Liver (tissue), 9 donors: Measurements from ENCODE around the gene USP49. TPM values are rescaled to one million over a fixed set of nuclear protein-coding genes. Genes with fewer than 3 reads are reported as not detected.

ENCODE experiments used
- DNase-seq: peaks from one replicate; pipeline ENCODE4 v3.0.0-alpha.2; 2017; ENCODE audit warnings: low spot score
- H3K27ac ChIP-seq, 2 donors: one replicate each; pipeline ENCODE4 v1.7.0; 2013; ENCODE audit warnings: inconsistent platforms in 2 of 2, low read length in 2 of 2, control low read depth in 1 of 2, low read depth in 1 of 2, mild to moderate bottlenecking in 1 of 2
- H3K27me3 ChIP-seq, 4 donors: one replicate each; pipeline versions ENCODE4 v1.6.1 to v1.7.0; 2013; ENCODE audit warnings: low read length in 3 of 4, inconsistent platforms in 1 of 4, mild to moderate bottlenecking in 1 of 4, moderate library complexity in 1 of 4; ENCODE audit not compliant: control insufficient read depth in 4 of 4, insufficient read depth in 4 of 4
- H3K36me3 ChIP-seq, 4 donors: one replicate each; pipeline versions ENCODE4 v1.6.1 to v1.7.0; 2013; ENCODE audit warnings: low read length in 3 of 4, mild to moderate bottlenecking in 3 of 4, low read depth in 1 of 4, moderate library complexity in 1 of 4; ENCODE audit not compliant: control insufficient read depth in 4 of 4, insufficient read depth in 3 of 4
- H3K4me1 ChIP-seq, 4 donors: one replicate each; pipeline versions ENCODE4 v1.6.1 to v1.7.0; 2013; ENCODE audit warnings: low read length in 3 of 4, mild to moderate bottlenecking in 3 of 4, moderate library complexity in 1 of 4; ENCODE audit not compliant: control insufficient read depth in 4 of 4, insufficient read depth in 4 of 4
- H3K4me3 ChIP-seq, 3 donors: one replicate each; pipeline versions ENCODE4 v1.6.1 to v1.7.0; 2013; ENCODE audit warnings: low read length in 3 of 3, control low read depth in 1 of 3, low read depth in 1 of 3, mild to moderate bottlenecking in 1 of 3
- H3K9ac ChIP-seq, 2 donors: one replicate each; pipeline ENCODE4 v1.7.0; 2013; ENCODE audit warnings: low read length in 2 of 2, mild to moderate bottlenecking in 2 of 2, moderate library complexity in 2 of 2, control low read depth in 1 of 2, low read depth in 1 of 2
- H3K9me3 ChIP-seq, 4 donors: one replicate each; pipeline versions ENCODE4 v1.6.1 to v1.7.0; 2013; ENCODE audit warnings: low read length in 3 of 4; ENCODE audit not compliant: control insufficient read depth in 4 of 4
- ATF3 ChIP-seq: IDR thresholded peaks from 2 replicates; pipeline ENCODE4 v1.6.1; 2016; ENCODE audit warnings: antibody characterized with exemption
- CTCF ChIP-seq: fragments of 150-350 bp; IDR thresholded peaks from 2 replicates; pipeline ENCODE4 v1.5.1; 2017; ENCODE audit warnings: improper control_type of control experiment, low read depth, low read length; ENCODE audit not compliant: missing input control
- EGR1 ChIP-seq, 2 donors: IDR thresholded peaks; 2 replicates each; pipeline ENCODE4 v1.6.1; 2016 to 2018; ENCODE audit warnings: antibody characterized with exemption in 2 of 2, low read depth in 2 of 2
- FOXA1 ChIP-seq: IDR thresholded peaks from 2 replicates; pipeline ENCODE4 v1.6.1; 2016; ENCODE audit warnings: antibody characterized with exemption
- FOXA2 ChIP-seq: IDR thresholded peaks from 2 replicates; pipeline ENCODE4 v1.6.1; 2016; ENCODE audit warnings: antibody characterized with exemption
- GABPA ChIP-seq, 2 donors: IDR thresholded peaks in 1 of 2; conservative IDR thresholded peaks in 1 of 2; 2 replicates each; pipeline ENCODE4 v1.6.1; 2016; ENCODE audit warnings: antibody characterized with exemption in 2 of 2, mild to moderate bottlenecking in 1 of 2, moderate library complexity in 1 of 2
- HNF4G ChIP-seq: IDR thresholded peaks from 2 replicates; pipeline ENCODE4 v1.6.1; 2016; ENCODE audit warnings: antibody characterized with exemption
- JUND ChIP-seq, 2 donors: IDR thresholded peaks; 2 replicates each; pipeline ENCODE4 v1.6.1; 2016; ENCODE audit warnings: antibody characterized with exemption in 2 of 2
- NR2F2 ChIP-seq: IDR thresholded peaks from 2 replicates; pipeline ENCODE4 v1.6.1; 2016; ENCODE audit warnings: antibody characterized with exemption
- RAD21 ChIP-seq, 2 donors: IDR thresholded peaks; 2 replicates each; pipeline ENCODE4 v1.6.1; 2016; ENCODE audit warnings: antibody characterized with exemption in 2 of 2, mild to moderate bottlenecking in 2 of 2
- RXRA ChIP-seq, 2 donors: IDR thresholded peaks; 2 replicates each; pipeline ENCODE4 v1.6.1; 2017 to 2018; ENCODE audit warnings: antibody characterized with exemption in 2 of 2, mild to moderate bottlenecking in 1 of 2
- SP1 ChIP-seq: IDR thresholded peaks from 2 replicates; pipeline ENCODE4 v1.6.1; 2018; ENCODE audit warnings: antibody characterized with exemption, mild to moderate bottlenecking
- YY1 ChIP-seq: IDR thresholded peaks from 2 replicates; pipeline ENCODE4 v1.6.1; 2016; ENCODE audit warnings: antibody characterized with exemption, mild to moderate bottlenecking
- WGBS: extraction: QIAGEN DNeasy Blood & Tissue Kit; methylation state at CpG from one replicate; pipeline ENCODE4 v1.1.7; 2013; 5-methylcytosine and 5-hydroxymethylcytosine counted together
- polyA plus RNA-seq, 2 donors: library from polyadenylated mRNA; stranded (reverse) in 1 of 2; unstranded in 1 of 2; fragments of 200-250 nt in 1 of 2; fragments of >200 nt in 1 of 2; fragmentation: Nextera tagmentation in 1 of 2; extraction: Ambion mirVana in 1 of 2; gene quantifications; one replicate each; pipeline versions ENCODE4 v1.2.1 to v1.2.3, GENCODE V29; 2013 to 2015
- total RNA-seq, 2 donors: library from RNA; depleted of rRNA; stranded (reverse); fragments of >200 nt; gene quantifications; one replicate each; pipeline ENCODE4 v1.2.3, GENCODE V29; 2014
- TF ChIP-seq, protein P1 (sequence below): IDR thresholded peaks from 2 replicates; pipeline ENCODE4 v1.6.1; 2016; ENCODE audit warnings: antibody characterized with exemption, mild to moderate bottlenecking
- TF ChIP-seq, protein P2 (sequence below): IDR thresholded peaks from 2 replicates; pipeline ENCODE4 v1.6.1; 2016; ENCODE audit warnings: antibody characterized with exemption
- donor health status: healthy.
- donor health status: healthy.
- donor health status: healthy.
- donor health status: healthy.
- donor health status: healthy.

The USP49 gene
- total and polyA plus RNA-seq, 4 donors = 0.33 to 3.4 (median 1.1) TPM

DNA sequence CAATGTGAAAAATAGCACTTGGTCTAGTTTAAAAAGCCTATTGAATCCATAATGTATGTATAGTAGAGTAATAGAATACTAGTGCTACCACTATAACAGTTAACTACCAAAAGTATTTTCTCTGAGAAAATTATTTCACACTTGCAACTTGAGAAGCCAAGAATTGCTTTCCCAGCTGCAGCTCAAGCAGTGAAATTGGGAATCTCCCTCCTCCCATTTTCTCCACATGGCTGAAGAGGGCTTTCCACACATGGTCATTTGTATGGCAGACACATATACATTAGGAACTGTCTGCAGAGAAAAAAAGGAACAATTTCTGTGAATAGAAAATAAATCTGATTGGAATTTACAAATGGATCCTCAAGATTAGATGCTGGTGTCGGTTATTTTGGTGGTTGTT, 73.2 kb downstream of the USP49 start:
- no peaks in the 10 kb centered on the region for H3K4me1 ChIP-seq
- H3K9me3 ChIP-seq = no peaks in the 10 kb centered on the region
- no peak overlapping the region for H3K27ac ChIP-seq
- no peak for DNase-seq
- TF ChIP-seq JUND (IDR thresholded peaks at IDR 0.05) (no peak), RXRA (IDR thresholded peaks at IDR 0.05) (no peak), SP1 (no peak), RAD21 (IDR thresholded peaks at IDR 0.05) (no peak), CTCF (no peak), EGR1 (IDR thresholded peaks at IDR 0.05; ENCODE audit: low read depth in 2 of 2) (no peak), FOXA1 (no peak), FOXA2 (no peak), GABPA (IDR thresholded peaks at IDR 0.05 in 1 of 2, conservative IDR thresholded peaks at IDR 0.05 in 1 of 2) (no peak), HNF4G (no peak)
- TF ChIP-seq, protein P1, sequence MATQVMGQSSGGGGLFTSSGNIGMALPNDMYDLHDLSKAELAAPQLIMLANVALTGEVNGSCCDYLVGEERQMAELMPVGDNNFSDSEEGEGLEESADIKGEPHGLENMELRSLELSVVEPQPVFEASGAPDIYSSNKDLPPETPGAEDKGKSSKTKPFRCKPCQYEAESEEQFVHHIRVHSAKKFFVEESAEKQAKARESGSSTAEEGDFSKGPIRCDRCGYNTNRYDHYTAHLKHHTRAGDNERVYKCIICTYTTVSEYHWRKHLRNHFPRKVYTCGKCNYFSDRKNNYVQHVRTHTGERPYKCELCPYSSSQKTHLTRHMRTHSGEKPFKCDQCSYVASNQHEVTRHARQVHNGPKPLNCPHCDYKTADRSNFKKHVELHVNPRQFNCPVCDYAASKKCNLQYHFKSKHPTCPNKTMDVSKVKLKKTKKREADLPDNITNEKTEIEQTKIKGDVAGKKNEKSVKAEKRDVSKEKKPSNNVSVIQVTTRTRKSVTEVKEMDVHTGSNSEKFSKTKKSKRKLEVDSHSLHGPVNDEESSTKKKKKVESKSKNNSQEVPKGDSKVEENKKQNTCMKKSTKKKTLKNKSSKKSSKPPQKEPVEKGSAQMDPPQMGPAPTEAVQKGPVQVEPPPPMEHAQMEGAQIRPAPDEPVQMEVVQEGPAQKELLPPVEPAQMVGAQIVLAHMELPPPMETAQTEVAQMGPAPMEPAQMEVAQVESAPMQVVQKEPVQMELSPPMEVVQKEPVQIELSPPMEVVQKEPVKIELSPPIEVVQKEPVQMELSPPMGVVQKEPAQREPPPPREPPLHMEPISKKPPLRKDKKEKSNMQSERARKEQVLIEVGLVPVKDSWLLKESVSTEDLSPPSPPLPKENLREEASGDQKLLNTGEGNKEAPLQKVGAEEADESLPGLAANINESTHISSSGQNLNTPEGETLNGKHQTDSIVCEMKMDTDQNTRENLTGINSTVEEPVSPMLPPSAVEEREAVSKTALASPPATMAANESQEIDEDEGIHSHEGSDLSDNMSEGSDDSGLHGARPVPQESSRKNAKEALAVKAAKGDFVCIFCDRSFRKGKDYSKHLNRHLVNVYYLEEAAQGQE = no peak
- TF ChIP-seq, protein P2, sequence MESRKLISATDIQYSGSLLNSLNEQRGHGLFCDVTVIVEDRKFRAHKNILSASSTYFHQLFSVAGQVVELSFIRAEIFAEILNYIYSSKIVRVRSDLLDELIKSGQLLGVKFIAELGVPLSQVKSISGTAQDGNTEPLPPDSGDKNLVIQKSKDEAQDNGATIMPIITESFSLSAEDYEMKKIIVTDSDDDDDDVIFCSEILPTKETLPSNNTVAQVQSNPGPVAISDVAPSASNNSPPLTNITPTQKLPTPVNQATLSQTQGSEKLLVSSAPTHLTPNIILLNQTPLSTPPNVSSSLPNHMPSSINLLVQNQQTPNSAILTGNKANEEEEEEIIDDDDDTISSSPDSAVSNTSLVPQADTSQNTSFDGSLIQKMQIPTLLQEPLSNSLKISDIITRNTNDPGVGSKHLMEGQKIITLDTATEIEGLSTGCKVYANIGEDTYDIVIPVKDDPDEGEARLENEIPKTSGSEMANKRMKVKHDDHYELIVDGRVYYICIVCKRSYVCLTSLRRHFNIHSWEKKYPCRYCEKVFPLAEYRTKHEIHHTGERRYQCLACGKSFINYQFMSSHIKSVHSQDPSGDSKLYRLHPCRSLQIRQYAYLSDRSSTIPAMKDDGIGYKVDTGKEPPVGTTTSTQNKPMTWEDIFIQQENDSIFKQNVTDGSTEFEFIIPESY = no peak
- no peak overlapping the region for H3K9ac ChIP-seq
- no peaks in the 10 kb centered on the region for H3K27me3 ChIP-seq
- H3K36me3 ChIP-seq = no peaks in the 10 kb centered on the region
- 96% methylated on average over 1 of the region's 1 CpG for WGBS
- H3K4me3 ChIP-seq = no peak overlapping the region

GRCh38 chr6:41821266-41821665, 73.9 kb downstream of the USP49 start:
- H3K4me3 ChIP-seq = no peak overlapping the region
- H3K36me3 ChIP-seq = no peaks in the 10 kb centered on the region
- DNase-seq = no peak
- H3K27me3 ChIP-seq = no peaks in the 10 kb centered on the region
- no peak overlapping the region for H3K9ac ChIP-seq
- no peak for TF ChIP-seq YY1
- no peak for TF ChIP-seq ATF3
- TF ChIP-seq, protein P1 = no peak
- TF ChIP-seq RAD21 (IDR thresholded peaks at IDR 0.05) = no peak
- no peak for TF ChIP-seq GABPA (IDR thresholded peaks at IDR 0.05 in 1 of 2, conservative IDR thresholded peaks at IDR 0.05 in 1 of 2)
- TF ChIP-seq NR2F2 = no peak
- no peak for TF ChIP-seq HNF4G
- no peak for TF ChIP-seq SP1
- H3K27ac ChIP-seq = no peak overlapping the region
- WGBS = 90% methylated on average over 4 of the region's 4 CpGs
- no peaks in the 10 kb centered on the region for H3K9me3 ChIP-seq
- H3K4me1 ChIP-seq = no peaks in the 10 kb centered on the region
